GM12873 (cell line): ENCODE measurements around the gene ADAMTS15.

Experiments used
- TF ChIP-seq, protein P1 (sequence below): IDR thresholded peaks from 2 replicates; pipeline ENCODE4 v1.5.1; 2012; ENCODE audit warnings: low read depth, mild to moderate bottlenecking, moderate library complexity, low read length, control low read depth; ENCODE audit not compliant: insufficient read depth; ENCODE audit errors: missing control alignments

ADAMTS15 gene

DNA sequence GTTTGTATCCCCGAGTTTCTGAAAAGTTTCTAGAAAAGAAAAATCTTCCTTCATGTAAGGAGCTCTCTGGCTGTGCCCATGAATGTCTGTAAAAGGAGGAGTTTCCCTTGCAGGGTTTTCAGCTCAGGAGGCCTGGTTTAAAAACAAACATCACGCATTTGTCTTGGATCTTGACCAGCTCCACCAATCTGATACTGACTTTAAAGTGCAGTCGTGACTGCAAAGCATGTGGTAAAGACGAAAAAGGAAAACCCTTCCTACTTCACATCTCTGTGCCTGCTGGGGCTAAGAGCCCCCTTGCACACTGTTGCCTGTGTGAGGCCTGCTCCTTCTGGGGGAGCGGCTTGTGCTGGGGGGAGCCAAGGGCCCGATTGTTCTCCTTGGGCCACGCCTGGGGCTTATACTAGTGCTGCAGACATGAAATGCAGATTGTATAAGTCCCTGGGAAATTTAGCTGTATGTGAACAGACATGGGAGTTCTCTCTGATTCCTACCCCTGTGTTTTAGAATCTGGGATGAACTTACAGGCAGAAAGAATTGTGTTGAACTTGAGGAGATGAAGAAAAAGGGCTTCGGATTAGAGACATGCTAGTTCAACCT lies 62.1 kb downstream of the ADAMTS15 start:
- TF ChIP-seq, protein P1, sequence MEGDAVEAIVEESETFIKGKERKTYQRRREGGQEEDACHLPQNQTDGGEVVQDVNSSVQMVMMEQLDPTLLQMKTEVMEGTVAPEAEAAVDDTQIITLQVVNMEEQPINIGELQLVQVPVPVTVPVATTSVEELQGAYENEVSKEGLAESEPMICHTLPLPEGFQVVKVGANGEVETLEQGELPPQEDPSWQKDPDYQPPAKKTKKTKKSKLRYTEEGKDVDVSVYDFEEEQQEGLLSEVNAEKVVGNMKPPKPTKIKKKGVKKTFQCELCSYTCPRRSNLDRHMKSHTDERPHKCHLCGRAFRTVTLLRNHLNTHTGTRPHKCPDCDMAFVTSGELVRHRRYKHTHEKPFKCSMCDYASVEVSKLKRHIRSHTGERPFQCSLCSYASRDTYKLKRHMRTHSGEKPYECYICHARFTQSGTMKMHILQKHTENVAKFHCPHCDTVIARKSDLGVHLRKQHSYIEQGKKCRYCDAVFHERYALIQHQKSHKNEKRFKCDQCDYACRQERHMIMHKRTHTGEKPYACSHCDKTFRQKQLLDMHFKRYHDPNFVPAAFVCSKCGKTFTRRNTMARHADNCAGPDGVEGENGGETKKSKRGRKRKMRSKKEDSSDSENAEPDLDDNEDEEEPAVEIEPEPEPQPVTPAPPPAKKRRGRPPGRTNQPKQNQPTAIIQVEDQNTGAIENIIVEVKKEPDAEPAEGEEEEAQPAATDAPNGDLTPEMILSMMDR, result no peak

DNA sequence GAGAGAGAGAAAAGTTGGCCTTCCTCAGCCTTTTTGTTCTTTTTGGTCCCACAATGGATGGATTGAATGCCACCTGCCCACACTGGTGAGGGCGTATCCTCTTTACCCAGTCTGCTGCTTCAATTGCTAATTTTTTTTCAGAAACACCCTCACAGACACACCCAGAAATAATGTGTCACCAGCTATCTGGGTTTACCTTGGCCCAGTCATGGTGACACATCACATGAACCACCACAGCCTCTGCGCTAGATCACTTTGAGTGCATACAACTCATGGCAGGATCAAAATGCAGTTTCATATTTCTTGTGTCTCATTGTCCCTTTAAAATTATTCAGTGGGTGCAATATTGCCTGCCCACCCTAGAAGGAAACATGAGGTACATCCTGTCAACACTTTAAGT lies 63.3 kb downstream of the ADAMTS15 start:
- TF ChIP-seq, protein P1, result no peak

DNA sequence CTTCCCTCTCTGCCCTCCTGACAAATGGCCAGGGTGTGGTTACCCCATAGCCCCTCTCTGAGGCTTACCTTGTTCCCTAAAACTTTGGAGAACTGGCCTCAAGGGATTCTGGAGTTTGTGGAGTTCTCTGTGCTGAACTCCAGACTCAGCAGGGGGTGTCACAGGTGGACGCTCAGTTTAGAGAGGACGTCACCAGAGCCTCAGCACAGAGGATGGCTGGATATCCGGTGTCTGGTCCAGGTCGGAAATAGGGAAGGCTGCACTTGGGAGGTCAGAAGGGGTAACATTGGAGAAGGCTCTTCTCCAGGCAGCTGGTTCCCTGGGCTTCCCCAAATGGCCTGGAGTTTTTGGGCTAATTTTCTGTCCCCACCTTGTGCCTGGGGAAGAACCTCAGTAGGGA lies 64.2 kb downstream of the ADAMTS15 start:
- TF ChIP-seq, protein P1, result no peak

GRCh38 chr11:130513132-130513531 lies 64.7 kb downstream of the ADAMTS15 start:
- TF ChIP-seq, protein P1, result no peak

GRCh38 chr11:130514316-130514715 lies 65.9 kb downstream of the ADAMTS15 start:
- TF ChIP-seq, protein P1, result no peak

DNA sequence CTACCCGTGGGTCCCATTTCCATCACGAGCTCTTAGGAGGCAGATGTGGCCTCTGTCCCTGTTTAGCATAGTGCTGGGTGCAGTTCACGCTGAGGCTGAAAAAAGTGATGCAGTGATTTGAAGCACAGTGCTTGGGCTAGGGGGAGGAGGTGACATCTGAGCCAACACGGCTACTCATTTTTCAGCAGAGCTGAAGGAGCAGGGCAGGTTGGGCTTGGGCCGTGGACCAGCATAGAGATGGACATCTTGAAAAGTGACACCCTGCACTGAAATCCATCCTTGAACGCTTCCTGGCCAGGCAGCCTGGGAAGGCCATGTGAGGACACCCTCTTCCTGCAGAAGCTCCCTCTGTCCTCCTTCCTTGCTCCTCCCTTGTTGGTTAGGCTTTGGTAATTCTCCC lies 66.4 kb downstream of the ADAMTS15 start:
- TF ChIP-seq, protein P1, result no peak

- TF ChIP-seq, protein P1, result no peak
Observed at GRCh38 chr11:130515829-130516553, 67.5 kb downstream of the ADAMTS15 start.
